Muscle of back (tissue), 11 donors: Measurements from ENCODE around the gene KRTAP10-8. TPM values are rescaled to one million over a fixed set of nuclear protein-coding genes. Genes with fewer than 3 reads are reported as not detected.
"Not testable (repeated sequence)": the region's sequence is repeated elsewhere in the genome, so short reads cannot be mapped to it uniquely, and the experiment has no call there.

Experiments used
- DNase-seq, 3 donors: peaks; one replicate each; pipeline versions ENCODE4 v3.0.0 to v3.0.0-alpha.2; 2013
- polyA plus RNA-seq, 10 donors: library from polyadenylated mRNA; unstranded; fragments of 120-200 nt; gene quantifications; one replicate each; pipeline ENCODE4 v1.2.1, GENCODE V29; 2013; ENCODE audit not compliant: insufficient read length in 10 of 10

KRTAP10-8 gene
- polyA plus RNA-seq, 10 donors = not detected

GRCh38 chr21:44646366-44647221 is 34.7 kb downstream of the KRTAP10-8 start, which contains the start of gene KRTAP10-11:
Gene KRTAP10-11 (plus strand): TSS chr21:44646414. CDS start chr21:44646459, 45 bp downstream.
- not testable (repeated sequence) for DNase-seq

GRCh38 chr21:44647222-44647552 is 35.3 kb downstream of the KRTAP10-8 start:
- peak in 1 of 3 donors; percentile 22 for DNase-seq

- no peak for DNase-seq
These were observed 36.9 kb downstream of the KRTAP10-8 start for GRCh38 chr21:44648557-44649311.

- DNase-seq = peak in 1 of 3 donors; percentile 22
These were observed 37.7 kb downstream of the KRTAP10-8 start for GRCh38 chr21:44649521-44650100.

GRCh38 chr21:44650265-44650972 is 38.5 kb downstream of the KRTAP10-8 start:
- no peak for DNase-seq

GRCh38 chr21:44650973-44651675 is 39.2 kb downstream of the KRTAP10-8 start:
- DNase-seq = no peak

- DNase-seq = no peak
These were observed 41.2 kb downstream of the KRTAP10-8 start for GRCh38 chr21:44653123-44653522.

GRCh38 chr21:44653656-44654575 is 42.0 kb downstream of the KRTAP10-8 start:
- DNase-seq = no peak

- DNase-seq = no peak
These were observed 42.8 kb downstream of the KRTAP10-8 start, which contains the start of gene KRTAP12-4 for GRCh38 chr21:44654576-44655175. Gene KRTAP12-4 (minus strand): TSS chr21:44654659. CDS start chr21:44654614, 45 bp downstream.

GRCh38 chr21:44656868-44657267 is 45.0 kb downstream of the KRTAP10-8 start:
- no peak for DNase-seq

GRCh38 chr21:44657635-44658540 is 46.0 kb downstream of the KRTAP10-8 start, which contains the start of gene KRTAP12-3:
Gene KRTAP12-3 (plus strand): TSS chr21:44657932. CDS start chr21:44657980, 48 bp downstream.
- DNase-seq = no peak

- no peak for DNase-seq
These were observed 46.6 kb downstream of the KRTAP10-8 start for GRCh38 chr21:44658541-44658910.

- DNase-seq = no peak
These were observed 47.2 kb downstream of the KRTAP10-8 start for GRCh38 chr21:44658913-44659595.

- not testable (repeated sequence) for DNase-seq
These were observed 49.7 kb downstream of the KRTAP10-8 start for GRCh38 chr21:44661567-44661966.
